HG03442 (cell line): ENCODE measurements around the gene RNU6-9.
A peak's percentile ranks its signal among the peaks of the same experiment; 100 is the strongest.

Experiments used
- ATAC-seq: cut with Tn5 transposase; IDR thresholded peaks from one replicate; pipeline ENCODE4 v1.9.1; 2021; ENCODE audit warnings: mild to moderate bottlenecking, moderate library complexity; ENCODE audit not compliant: unreplicated experiment

Gene RNU6-9

DNA sequence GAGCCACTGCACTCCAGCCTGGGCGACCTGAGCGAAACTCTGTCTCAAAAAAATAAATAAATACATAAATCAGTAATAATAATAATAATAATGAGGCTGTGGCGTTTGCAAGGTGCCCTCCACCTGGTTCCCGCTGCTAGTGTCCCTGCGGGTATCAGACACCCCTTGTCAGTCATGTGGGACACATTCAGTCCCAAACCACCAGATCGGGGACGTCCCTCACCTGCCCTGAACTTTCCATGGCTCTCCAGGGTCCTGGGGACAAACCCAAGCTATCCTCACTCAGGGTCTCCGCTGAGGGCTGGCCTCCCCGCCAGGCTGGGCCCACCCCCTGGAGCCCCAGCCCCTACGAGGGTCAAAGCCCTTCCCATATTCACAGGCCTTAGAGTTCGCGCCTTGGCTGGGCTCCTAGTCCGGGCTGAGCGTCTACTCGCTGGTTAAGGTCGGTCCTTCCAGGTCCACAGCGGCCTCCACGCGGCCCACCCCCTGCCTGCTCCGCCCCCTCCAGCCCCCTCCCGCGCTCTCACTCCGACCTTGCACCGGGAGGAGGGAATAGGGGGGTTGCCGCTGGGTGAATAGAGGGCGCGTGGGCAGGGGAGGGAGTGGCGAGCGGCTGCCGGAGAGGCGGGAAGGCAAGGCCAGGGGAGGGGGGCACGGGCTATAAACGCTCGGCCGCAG, 23.5 kb downstream of the RNU6-9 start:
- no peak for ATAC-seq

DNA sequence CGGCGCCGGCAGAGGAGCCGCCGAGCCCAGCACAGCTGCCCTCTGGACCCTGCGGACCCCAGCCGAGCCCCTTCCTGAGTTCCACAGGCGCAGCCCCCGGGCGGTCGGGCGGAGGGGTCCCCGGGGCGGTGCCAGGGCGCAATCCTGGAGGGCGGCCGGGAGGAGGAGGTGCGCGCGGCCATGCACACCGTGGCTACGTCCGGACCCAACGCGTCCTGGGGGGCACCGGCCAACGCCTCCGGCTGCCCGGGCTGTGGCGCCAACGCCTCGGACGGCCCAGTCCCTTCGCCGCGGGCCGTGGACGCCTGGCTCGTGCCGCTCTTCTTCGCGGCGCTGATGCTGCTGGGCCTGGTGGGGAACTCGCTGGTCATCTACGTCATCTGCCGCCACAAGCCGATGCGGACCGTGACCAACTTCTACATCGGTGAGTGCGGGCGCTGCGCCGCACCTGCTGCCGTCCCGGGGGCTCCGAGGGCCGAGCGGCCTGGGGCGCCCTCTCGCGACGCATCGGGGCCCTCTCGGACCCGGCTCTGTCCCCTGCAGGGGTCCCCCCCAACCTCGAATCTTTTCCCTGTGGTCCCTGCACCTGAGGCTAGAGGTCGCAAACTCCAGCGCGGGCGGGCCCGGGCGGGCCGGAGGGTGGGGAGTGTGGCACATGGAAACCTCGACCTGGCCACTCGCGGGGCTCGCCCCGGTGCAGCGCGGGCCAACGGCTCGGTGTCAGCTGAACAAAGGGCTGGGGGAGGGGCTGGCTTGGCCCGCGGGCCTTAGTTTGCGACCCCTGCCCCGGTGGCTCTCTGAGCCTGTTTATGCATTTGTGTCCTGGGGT, 24.3 kb downstream of the RNU6-9 start, which contains the start of gene KISS1R:
Gene KISS1R (plus strand): TSS at position 11 of the 829 bp plus-strand sequence. CDS start 170 bp downstream, at position 181.
- no peak for ATAC-seq

DNA sequence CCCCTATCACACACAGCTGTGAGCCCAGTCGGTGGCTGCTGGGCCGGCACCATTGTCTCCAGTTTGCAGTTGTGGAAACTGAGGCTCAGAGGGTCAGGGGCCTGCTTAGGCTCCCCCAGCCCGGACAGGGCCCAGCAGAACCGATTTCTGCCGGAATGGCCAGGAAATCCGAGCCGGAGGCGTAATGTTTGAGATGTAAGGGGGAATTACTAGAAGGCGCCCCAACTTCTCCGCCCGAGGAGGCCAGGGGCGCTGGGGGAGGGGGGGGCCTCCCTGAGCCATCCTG, 24.8 kb downstream of the RNU6-9 start:
- no peak for ATAC-seq

DNA sequence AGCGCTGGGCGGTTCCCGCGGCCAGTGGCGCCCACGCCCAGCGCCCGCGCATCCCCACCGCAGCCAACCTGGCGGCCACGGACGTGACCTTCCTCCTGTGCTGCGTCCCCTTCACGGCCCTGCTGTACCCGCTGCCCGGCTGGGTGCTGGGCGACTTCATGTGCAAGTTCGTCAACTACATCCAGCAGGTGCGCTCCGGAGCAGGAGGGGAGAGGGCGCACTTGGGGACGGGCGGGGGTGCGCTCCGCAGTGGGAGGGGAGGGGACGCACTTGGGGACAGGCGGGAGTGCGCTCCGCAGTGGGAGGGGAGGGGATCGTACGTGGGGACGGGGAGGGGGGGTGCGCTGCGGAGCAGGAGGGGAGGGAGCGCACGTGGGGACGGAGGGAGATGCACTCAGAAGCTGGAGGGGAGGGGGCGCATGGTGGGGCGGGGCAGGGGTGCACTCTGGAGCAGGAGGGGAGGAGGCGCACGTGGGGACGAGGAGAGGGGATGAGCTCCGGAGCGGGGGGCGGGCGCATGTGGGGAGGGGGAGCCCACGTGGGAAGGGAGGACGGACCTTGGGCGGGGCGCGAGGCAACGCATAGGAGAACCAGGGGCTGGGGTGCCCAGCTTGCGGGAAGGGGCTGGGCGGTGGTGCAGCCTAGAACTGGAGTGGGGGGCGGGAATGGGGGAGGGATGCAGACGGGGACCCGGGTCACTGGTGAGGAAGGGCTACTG, 25.4 kb downstream of the RNU6-9 start:
- no peak for ATAC-seq

DNA sequence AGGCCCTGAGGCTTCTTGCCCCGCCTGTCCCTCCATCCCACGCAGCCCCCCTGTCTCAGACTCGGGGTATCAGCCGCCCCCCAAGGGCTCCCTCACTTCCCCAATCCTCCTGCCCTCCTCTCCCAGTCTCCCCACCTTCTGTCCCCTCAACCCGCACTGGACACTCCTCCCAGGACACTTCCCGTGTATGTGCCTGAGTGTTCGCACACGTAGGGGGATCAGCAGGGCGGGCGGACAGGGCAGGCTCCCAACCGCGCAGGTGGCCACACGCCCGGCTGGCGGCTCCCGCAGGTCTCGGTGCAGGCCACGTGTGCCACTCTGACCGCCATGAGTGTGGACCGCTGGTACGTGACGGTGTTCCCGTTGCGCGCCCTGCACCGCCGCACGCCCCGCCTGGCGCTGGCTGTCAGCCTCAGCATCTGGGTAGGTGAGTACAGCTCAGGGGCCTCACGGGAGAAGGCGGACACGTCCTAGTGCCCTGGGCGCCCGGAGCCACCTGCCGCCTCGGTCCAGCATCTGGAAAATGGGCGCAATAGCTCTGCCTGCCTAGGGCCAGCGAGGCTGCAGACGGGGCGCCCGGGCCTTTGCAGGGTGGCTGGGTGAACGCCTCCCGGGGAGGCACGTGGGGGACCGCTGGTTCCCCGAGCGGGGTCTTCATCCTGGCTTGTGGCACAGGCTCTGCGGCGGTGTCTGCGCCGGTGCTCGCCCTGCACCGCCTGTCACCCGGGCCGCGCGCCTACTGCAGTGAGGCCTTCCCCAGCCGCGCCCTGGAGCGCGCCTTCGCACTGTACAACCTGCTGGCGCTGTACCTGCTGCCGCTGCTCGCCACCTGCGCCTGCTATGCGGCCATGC, 26.1 kb downstream of the RNU6-9 start:
- no peak for ATAC-seq

DNA sequence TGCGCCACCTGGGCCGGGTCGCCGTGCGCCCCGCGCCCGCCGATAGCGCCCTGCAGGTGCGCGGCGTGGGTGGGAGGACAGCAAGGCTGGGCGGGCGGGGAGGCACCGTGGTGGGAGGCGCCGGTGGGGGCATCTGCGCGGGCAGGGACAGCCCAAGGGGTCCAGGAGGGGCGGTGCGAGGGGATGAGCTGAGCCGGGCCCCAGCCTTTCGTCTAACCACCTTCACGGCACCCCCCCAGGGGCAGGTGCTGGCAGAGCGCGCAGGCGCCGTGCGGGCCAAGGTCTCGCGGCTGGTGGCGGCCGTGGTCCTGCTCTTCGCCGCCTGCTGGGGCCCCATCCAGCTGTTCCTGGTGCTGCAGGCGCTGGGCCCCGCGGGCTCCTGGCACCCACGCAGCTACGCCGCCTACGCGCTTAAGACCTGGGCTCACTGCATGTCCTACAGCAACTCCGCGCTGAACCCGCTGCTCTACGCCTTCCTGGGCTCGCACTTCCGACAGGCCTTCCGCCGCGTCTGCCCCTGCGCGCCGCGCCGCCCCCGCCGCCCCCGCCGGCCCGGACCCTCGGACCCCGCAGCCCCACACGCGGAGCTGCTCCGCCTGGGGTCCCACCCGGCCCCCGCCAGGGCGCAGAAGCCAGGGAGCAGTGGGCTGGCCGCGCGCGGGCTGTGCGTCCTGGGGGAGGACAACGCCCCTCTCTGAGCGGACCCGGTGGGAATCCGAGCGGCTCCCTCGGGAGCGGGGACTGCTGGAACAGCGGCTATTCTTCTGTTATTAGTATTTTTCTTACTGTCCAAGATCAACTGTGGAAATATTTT, 27.0 kb downstream of the RNU6-9 start:
- ATAC-seq: no peak

DNA sequence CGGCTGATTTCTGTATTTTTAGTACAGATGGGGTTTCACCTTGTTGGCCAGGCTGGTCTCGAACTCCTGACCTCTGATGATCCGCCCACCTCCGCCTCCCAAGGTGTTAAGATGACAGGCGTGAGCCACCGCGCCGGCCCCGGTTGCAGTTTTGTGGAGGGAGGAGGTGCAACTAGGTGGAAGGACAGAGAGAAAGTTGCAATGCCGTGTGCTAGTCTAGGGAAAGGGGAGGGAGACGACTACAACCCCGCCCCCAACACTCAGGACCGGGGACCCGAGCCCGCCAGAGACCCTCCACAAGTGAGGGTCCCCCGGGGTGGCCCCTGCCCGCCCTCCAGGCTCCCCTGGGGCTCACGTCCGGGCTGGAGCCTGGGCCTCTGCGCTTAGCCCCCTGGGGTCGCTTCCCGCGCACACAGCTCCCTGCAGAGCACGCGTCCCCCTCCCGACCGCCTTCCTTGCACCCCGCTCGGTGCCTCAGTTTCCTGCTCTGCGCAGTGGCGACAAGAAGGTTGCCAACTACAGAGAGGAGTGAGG, 31.3 kb downstream of the RNU6-9 start:
- ATAC-seq: no peak

DNA sequence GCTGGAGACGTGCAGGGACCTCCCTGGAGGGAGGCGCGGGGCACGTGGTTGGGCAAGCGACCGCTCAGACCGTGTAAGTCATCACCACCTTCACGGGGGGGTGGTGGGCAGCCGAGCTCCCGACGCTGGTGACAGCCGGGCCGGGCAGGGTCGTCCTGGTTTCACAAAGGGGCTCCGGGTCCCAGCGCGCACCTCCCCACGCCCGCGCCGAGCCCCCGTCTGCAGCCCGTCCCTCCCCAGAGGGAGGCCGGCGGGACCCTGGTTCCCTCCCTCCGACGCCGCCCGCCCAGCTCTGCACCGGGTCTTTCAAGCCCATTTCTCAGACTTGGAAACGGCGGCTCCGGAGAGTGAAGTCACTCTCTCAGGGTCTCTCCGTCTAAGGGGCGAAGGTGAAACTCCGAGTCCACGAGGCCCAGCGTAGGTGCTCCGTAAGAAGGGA, 31.8 kb downstream of the RNU6-9 start:
- peak; percentile 38 for ATAC-seq

DNA sequence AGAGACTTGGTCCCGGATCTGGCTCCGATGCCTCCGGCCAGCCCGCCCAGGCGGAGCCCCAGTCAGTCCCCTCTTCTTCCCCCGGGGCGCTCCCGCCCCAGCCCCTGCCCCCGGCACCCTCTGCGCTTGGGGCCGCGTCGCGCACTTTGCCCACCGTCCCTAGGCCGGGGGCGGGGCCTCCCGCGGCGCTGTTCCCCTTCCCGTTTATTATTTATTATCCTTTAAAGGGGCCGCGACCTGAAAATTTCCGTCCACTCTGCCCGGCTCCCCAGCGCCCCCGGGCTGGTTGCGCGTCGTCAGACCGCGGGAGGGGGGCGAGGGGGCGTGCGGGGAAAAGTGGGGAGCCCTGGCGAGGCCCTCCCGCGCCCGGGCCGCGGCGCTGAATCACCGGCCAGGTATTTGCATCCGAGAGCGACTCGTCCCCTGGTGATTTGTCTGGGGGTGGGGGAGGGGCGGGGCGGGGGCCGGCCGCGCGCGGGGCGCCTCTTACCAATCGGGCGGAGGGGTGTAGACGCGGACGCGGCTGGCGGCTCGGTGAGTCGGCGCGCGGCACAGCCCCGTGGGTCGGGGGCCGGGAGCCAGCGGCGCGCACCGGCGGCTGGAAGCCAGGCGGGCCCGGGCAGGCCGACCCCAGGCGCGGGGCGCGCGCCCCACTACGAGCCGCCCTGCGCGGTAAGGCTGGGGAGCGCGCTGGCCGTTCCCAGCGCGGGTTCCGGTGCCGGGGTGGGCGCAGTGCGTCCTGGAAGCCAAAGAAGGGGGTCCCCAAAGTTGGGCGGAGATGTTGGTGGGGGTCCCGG, 32.4 kb downstream of the RNU6-9 start, which contains the start of gene ARID3A:
Gene ARID3A (plus strand): TSS at position 510 of the 797 bp plus-strand sequence. CDS start 3,494 bp downstream, outside the sequence.
- peak; percentile 48 for ATAC-seq

DNA sequence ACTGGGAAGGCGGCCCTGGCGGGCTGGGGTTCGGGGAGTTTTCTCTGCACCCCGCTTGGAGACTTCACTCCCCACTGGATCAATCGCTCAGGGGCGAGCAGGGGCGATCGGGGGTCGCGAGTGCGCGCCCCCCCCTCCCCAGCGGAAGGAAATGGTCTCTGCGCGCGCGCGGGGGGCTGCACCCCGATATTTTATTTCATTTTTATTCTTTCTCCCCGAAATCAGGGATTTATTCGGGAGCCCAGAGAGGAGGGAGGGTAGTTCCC, 33.0 kb downstream of the RNU6-9 start:
- ATAC-seq: no peak

DNA sequence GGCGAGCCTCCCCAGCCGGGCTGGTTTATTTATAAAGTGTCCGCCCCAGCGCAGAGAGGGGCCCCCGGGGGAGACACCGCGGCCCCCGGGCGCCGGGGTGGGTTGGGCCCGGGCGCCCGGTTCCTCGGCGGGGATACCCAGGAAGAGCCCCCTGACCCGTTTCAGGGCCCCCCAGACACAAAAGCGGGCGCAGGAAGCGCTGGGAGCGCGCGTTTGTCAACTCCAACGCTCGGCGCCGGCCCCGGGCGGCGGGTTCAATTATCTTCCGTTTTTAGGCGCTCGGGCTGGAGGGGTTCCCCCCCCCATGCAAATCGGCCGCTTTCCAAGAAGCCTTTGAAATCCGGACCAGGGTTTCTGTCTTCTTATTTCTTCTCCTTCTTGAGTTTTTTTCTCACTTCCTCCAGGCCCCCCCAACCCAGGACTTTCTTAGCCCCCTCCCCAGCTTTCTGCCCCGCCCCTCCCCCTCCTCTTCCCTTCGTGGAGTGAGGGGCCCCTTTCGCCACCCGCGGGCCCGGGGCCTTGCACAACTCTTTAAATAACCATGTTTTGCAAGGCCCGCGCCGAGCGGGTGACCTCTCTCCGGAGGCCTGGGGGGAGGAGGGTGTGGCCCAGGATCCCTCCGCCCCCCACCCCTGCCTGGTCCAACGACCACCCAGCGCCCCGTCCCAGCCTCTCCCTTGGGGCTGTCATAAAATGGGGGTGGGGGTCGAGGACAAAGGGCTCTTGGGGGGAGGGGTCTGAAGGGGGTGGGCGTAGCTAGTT, 33.5 kb downstream of the RNU6-9 start:
- ATAC-seq: no peak

DNA sequence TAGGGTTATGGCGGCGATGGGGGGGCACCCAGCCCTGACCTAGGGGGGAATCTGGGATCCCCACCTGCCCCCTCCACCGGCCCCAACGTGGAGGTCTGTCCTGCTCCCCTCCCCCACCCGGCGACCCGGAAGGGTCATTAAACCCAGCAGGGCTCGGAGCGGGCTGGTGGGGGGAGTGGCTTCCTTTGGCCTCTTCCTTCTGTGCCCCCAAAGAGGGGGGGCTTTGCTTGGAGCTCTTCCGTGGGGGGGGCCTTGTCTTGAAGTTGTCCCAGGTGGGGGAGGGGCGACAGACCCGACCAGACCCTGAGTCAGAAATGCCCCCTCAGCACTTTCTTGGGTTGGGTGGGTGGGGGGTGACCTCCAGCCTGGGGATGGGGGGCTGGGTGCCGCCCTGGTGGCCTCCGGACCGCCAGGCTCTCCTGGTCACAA, 34.1 kb downstream of the RNU6-9 start:
- ATAC-seq: no peak

DNA sequence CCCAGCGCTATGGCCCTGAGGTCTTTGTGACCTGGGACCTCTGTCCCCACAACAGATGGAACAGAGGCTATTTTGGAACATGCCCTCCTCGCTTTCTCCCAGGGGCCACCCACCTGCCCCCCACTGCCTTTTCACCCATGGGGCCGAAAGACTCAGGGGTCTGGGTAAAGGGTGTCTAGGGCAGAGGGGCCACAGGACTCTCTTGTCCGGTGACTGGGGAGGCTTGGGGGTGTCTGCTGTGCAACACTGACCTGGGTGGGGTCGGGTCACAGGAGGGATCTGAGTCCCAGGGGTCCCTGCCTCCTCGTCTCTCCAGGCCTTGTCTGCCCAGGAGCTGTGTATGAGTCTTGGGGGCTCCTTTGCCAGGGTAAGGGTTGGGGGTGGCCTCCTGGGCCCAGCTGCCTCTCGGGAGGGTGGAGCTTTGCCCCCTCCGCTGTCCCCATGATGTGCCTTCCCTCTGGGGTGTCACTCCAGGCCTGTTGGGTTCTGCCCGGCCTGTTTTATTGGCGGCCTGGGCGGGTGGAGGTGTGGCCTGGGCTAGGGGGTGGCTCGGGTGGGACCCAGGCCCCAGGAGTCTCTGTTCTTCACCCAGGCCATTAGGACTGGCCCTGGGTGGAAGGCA, 34.6 kb downstream of the RNU6-9 start:
- ATAC-seq: no peak

DNA sequence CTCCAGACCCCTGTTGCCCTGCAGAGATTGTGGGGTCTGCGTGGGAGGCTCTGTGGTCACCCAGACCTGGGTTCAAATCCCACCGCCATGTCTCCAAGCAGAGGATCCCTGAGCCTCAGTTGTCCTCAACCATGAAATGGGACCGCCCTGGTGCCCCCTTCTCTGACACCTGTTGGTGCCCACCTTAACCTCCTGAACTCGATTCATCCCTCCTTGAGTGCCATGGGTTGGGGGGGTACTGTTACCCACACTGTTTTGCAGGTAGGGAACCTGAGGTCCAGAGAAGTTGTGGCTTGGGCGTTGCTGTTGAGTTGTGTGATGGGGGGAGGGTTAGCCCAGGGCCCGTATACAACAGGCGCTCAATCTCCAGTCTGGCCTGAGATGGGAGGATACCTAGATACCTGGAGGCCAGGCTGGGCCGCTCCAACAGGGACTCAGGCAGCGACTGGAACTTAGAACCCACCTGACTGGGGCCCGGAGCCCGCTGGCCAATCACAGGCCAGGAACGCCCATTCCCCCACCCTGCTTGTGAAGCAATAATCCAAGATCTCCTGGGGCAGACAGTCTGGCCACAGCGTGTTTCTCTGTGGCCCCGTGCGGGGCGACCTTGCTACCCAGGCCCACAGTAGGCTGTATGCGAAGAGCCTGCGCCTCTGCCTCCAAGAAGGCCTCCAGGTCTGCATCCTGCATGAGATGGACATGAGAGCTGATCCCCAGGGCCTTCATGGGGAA, 35.4 kb downstream of the RNU6-9 start:
- ATAC-seq: no peak

DNA sequence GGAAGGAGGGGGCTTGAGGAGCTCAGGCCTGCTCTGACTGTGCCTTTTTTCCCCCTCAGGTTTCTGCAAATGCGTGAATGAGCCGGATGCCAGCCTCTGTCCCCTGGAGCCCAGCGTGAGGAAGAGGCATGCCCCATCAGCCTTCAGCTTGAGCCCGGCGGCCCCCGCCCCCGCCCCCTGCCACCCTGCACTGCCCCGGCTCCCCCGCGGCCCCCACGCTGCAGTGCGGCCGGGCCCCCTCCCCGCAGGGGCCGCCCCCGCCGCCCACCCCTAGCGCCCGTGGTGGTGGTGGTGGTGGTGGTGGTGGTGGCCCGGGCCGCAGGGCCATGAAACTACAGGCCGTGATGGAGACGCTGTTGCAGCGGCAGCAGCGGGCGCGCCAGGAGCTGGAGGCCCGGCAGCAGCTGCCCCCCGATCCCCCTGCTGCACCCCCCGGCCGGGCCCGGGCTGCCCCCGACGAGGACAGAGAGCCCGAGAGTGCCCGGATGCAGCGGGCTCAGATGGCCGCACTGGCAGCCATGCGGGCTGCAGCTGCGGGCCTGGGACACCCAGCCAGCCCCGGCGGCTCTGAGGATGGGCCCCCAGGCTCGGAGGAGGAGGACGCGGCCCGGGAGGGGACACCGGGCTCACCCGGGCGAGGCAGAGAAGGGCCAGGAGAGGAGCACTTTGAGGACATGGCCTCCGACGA, 36.1 kb downstream of the RNU6-9 start:
- no peak for ATAC-seq

DNA sequence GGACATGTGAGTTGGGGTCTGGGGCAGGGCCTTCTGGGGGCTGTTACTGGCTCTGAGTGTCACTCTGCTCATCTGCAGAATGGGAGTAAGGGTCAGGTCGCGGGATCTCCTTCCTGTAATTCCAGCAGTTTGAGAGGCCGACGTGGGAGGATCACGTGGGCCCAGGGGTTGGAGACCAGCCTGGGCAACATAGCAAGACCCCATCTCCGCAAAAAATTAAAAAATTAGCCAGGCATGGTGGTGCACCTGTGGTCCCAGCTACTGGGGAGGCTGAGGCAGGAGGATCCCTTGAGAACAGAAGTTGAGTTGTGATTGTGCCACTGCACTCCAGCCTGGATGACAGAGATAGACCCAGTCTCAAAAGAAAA, 36.6 kb downstream of the RNU6-9 start:
- no peak for ATAC-seq
